HepG2 (cell line): ENCODE measurements around the gene CTSW. TPM values are rescaled to one million over a fixed set of nuclear protein-coding genes. Genes with fewer than 3 reads are reported as not detected.

Source experiments
- ARID3A ChIP-seq: IDR thresholded peaks from 2 replicates; pipeline ENCODE4 v1.6.1; 2012; ENCODE audit warnings: low read depth, low read length, improper control_type of control experiment
- ERF ChIP-seq: IDR thresholded peaks from 2 replicates; pipeline ENCODE4 v1.6.1; 2018; ENCODE audit warnings: missing biosample characterization, missing genetic modification reagents
- GTF2F1 ChIP-seq: fragments of 150-350 bp; IDR thresholded peaks from 2 replicates; pipeline ENCODE4 v1.6.1; 2014; ENCODE audit warnings: low read length
- HBP1 ChIP-seq: IDR thresholded peaks from 2 replicates; pipeline ENCODE4 v1.6.1; 2016; ENCODE audit warnings: low read depth, control low read depth
- HNRNPLL ChIP-seq: fragments of 200-400 bp; formaldehyde crosslinking; IDR thresholded peaks from 2 replicates; pipeline ENCODE4 v1.6.1; 2017; ENCODE audit warnings: mild to moderate bottlenecking, low read depth, low read length; ENCODE audit not compliant: poor library complexity, severe bottlenecking
- HOXA7 ChIP-seq: sonication (generic); formaldehyde crosslinking; IDR thresholded peaks from 2 replicates; pipeline ENCODE4 v1.8.1; 2022; ENCODE audit warnings: mild to moderate bottlenecking, missing genetic modification reagents, moderate library complexity
- NR2C2 ChIP-seq: sonication (generic); formaldehyde crosslinking; IDR thresholded peaks from 2 replicates; pipeline ENCODE4 v1.4.0; 2020; ENCODE audit warnings: missing genetic modification reagents, mild to moderate bottlenecking, moderate library complexity, borderline replicate concordance
- RAD21 ChIP-seq: fragments of 450-650 bp; formaldehyde crosslinking; IDR thresholded peaks from 2 replicates; pipeline ENCODE4 v1.5.0; 2020; ENCODE audit warnings: mild to moderate bottlenecking
- REL ChIP-seq: sonication (generic); formaldehyde crosslinking; conservative IDR thresholded peaks from 2 replicates; pipeline ENCODE4 v1.8.0; 2022; ENCODE audit warnings: mild to moderate bottlenecking, missing genetic modification reagents, moderate library complexity
- ZFP90 ChIP-seq: sonication (generic); formaldehyde crosslinking; IDR thresholded peaks from 2 replicates; pipeline ENCODE4 v1.8.0; 2022; ENCODE audit warnings: missing genetic modification reagents, mild to moderate bottlenecking, inconsistent platforms, borderline replicate concordance
- ZKSCAN8 ChIP-seq: IDR thresholded peaks from 2 replicates; pipeline ENCODE4 v1.6.1; 2016; ENCODE audit warnings: borderline replicate concordance, missing genetic modification reagents, missing compliant biosample characterization
- ZNF275 ChIP-seq: sonication (generic); formaldehyde crosslinking; IDR thresholded peaks from 2 replicates; pipeline ENCODE4 v1.8.0; 2022; ENCODE audit warnings: missing genetic modification reagents, mild to moderate bottlenecking, inconsistent platforms, borderline replicate concordance
- ZNF574 ChIP-seq: sonication (generic); formaldehyde crosslinking; IDR thresholded peaks from 2 replicates; pipeline ENCODE4 v1.4.0; 2020; ENCODE audit warnings: missing genetic modification reagents
- ZNF597 ChIP-seq: sonication (generic); formaldehyde crosslinking; IDR thresholded peaks from 2 replicates; pipeline ENCODE4 v1.5.0; 2020; ENCODE audit warnings: missing genetic modification reagents
- ZNF609 ChIP-seq: sonication (generic); formaldehyde crosslinking; IDR thresholded peaks from 2 replicates; pipeline ENCODE4 v1.4.0; 2020; ENCODE audit warnings: mild to moderate bottlenecking, missing genetic modification reagents, borderline replicate concordance
- polyA plus RNA-seq, 8 experiments: library from polyadenylated mRNA; depleted of rRNA in 3 of 8; stranded (reverse) in 7 of 8; unstranded in 1 of 8; fragments of >200 nt; fragmentation: Illumina TruSeq in 4 of 8; extraction: Trizol in 4 of 8; gene quantifications; 2 replicates each; pipeline versions ENCODE4 v1.2.1 to v1.2.3, GENCODE V29; 2011 to 2016; ENCODE audit warnings: low read depth in 4 of 8, missing spikeins in 1 of 8, mixed read lengths in 1 of 8; ENCODE audit not compliant: insufficient read depth in 1 of 8
- total RNA-seq, 5 experiments: library from RNA; depleted of rRNA; stranded (reverse); fragments of >200 nt; fragmentation: Illumina TruSeq; extraction: Trizol; gene quantifications; 2 replicates each; pipeline ENCODE4 v1.2.3, GENCODE V29; 2016; ENCODE audit warnings: low read depth in 1 of 5

The CTSW gene
- total and polyA plus RNA-seq, 2 of the 13 experiments (the other 11 are each of a cell fraction or from before 2014, with no cell fraction given), result 0.09 TPM; not detected in 1

GRCh38 chr11:65888163-65888814 is 8.7 kb downstream of the CTSW start, which contains the start of gene FIBP (continued):
- TF ChIP-seq ZNF275 (CRISPR knock-in tag) (peak; percentile 23; the same call in 1 of the 2 replicates), ERF (CRISPR knock-in tag) (peak; percentile 69), HNRNPLL (peak; percentile 61), REL (CRISPR knock-in tag) (no peak), ZKSCAN8 (CRISPR knock-in tag) (peak; percentile 69; the same call in 1 of the 2 replicates), HBP1 (CRISPR knock-in tag) (peak; percentile 89), ZNF609 (CRISPR knock-in tag) (no peak), NR2C2 (CRISPR knock-in tag) (peak; percentile 93), RAD21 (CRISPR knock-in tag) (peak; percentile 78; the same call in 1 of the 2 replicates), ZNF574 (CRISPR knock-in tag) (peak; percentile 92), GTF2F1 (no peak), ZFP90 (CRISPR knock-in tag) (no peak), ZNF597 (CRISPR knock-in tag) (no peak), HOXA7 (no peak), ARID3A (peak; percentile 37; the same call in 1 of the 2 replicates)
